ENCODE data around the gene BCL6. TPM values are rescaled to one million over a fixed set of nuclear protein-coding genes. Genes with fewer than 3 reads are reported as not detected.

BCL6 gene
- total RNA-seq, 5 donors from 2014 or later (not counting 1 experiment from before 2014, with no cell fraction given), result 16.8 to 31.1 (median 27.7) TPM

DNA sequence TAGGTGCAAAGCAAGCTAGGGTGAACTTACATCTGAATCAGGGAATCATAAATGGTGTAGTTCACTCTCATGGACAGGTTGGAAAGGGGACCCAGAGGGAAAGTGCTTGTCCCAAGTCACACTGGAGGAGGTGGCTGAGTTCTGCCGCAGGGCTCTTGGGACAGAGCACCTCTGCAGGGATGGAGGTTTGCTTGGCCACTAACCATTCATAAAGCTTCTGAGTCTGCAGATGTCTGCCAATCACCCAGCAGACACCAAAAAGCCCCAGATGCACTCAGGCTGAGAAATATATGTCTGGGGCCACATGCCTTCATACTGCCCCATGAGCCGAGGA, 25.0 kb downstream of the BCL6 start:
- no peaks in the 10 kb centered on the region for H3K27me3 Mint-ChIP-seq
- H3K4me1 Mint-ChIP-seq, result no peaks in the 10 kb centered on the region
- Histone ChIP-seq H3K4me3 (ENCODE audit: control insufficient read depth in 1 of 2, extremely low read depth in 1 of 2, low read length in 1 of 2) (no peak overlapping the region), H3K9me3 (no peaks in the 10 kb centered on the region), H3K36me3 (ENCODE audit: control insufficient read depth in 2 of 2, extremely low read depth in 1 of 2, insufficient read depth in 1 of 2, low read length in 1 of 2) (peaks cover 4 to 25% of the 10 kb centered on the region in 2 donors), H3K4me1 (ENCODE audit: control insufficient read depth in 1 of 2, extremely low read depth in 1 of 2, insufficient read depth in 2 of 2, low read length in 2 of 2) (no peaks in the 10 kb centered on the region), H3K27ac (ENCODE audit: low read length) (no peak overlapping the region), H3K27me3 (replicated peaks in 1 of 2; ENCODE audit: control insufficient read depth in 2 of 2, extremely low read depth in 1 of 2, insufficient read depth in 2 of 2, low read length in 1 of 2) (no peaks in the 10 kb centered on the region)
- no peak overlapping the region for H3K4me3 Mint-ChIP-seq
- ChIA-PET CTCF (interaction anchor here (0.7 to 6.3 kb wide), 4 partner anchors 11 to 674 kb away, joined by 3 to 42 read pairs (median 6); no protein-coding TSS in a partner anchor), POLR2A (no interaction called here)
- no peaks in the 10 kb centered on the region for H3K9me3 Mint-ChIP-seq
- no CpG with 5 or more reads among the region's 2 CpGs for WGBS (ENCODE audit: insufficient coverage)
- no peak for DNase-seq
- H3K36me3 Mint-ChIP-seq, result peaks cover 41% of the 10 kb centered on the region
- no peak for ATAC-seq (replicated peaks in 1 of 4)
- H3K27ac Mint-ChIP-seq, result no peak overlapping the region

DNA sequence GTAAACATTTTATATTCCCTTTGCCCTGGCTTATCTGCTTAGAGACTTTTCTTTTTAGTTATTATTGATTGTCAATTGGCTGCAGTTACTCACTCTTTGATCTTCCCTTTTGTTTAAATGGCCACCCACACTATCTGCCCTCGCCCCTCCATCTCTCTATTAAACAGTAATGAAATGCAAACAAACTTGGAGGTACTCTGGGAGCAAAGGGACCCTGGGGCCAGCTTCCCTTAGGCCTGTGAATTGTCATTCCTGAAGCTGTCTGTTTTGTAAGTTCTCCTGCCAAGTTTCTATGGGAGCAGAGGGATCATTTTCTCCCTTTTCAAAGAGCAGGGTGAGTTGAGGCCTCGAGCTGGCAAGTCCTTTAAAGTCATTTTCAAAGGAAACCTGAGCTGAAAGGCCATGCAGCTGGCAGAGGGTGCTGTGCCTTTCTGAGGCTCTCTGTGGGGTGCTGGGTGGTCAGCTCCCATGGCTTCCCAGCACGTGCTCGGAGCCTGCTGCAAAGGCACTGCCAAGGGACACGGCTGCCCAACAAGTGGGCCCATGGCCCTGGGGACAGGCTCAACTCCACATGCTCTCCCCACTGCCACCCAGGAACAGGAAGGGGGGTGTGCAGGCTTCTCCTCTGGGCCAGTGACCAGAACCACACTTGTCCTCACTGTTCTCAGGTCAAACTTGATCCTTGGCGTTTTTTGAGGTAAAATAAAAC, 25.5 kb downstream of the BCL6 start:
- H3K4me1 Mint-ChIP-seq, result no peaks in the 10 kb centered on the region
- DNase-seq (no peak), ATAC-seq (replicated peaks in 1 of 4) (no peak)
- peaks cover 36% of the 10 kb centered on the region for H3K36me3 Mint-ChIP-seq
- H3K27me3 Mint-ChIP-seq, result no peaks in the 10 kb centered on the region
- WGBS (ENCODE audit: insufficient coverage), result 28% methylated on average over 2 of the region's 6 CpGs
- ChIA-PET POLR2A (no interaction called here), CTCF (interaction anchor here (1.5 to 6.3 kb wide), 3 partner anchors 10 to 401 kb away, joined by 3 to 42 read pairs (median 8); no protein-coding TSS in a partner anchor)
- no peak overlapping the region for H3K27ac Mint-ChIP-seq
- no peak overlapping the region for H3K4me3 Mint-ChIP-seq
- H3K4me3 ChIP-seq (ENCODE audit: control insufficient read depth in 1 of 2, extremely low read depth in 1 of 2, low read length in 1 of 2), result no peak overlapping the region
- H3K36me3 ChIP-seq (ENCODE audit: control insufficient read depth in 2 of 2, extremely low read depth in 1 of 2, insufficient read depth in 1 of 2, low read length in 1 of 2), result peaks cover 2 to 20% of the 10 kb centered on the region in 2 donors
- no peaks in the 10 kb centered on the region for H3K9me3 ChIP-seq
- H3K9me3 Mint-ChIP-seq, result no peaks in the 10 kb centered on the region
- no peak overlapping the region for H3K27ac ChIP-seq (ENCODE audit: low read length)
- no peaks in the 10 kb centered on the region for H3K27me3 ChIP-seq (replicated peaks in 1 of 2; ENCODE audit: control insufficient read depth in 2 of 2, extremely low read depth in 1 of 2, insufficient read depth in 2 of 2, low read length in 1 of 2)
- H3K4me1 ChIP-seq (ENCODE audit: control insufficient read depth in 1 of 2, extremely low read depth in 1 of 2, insufficient read depth in 2 of 2, low read length in 2 of 2), result no peaks in the 10 kb centered on the region

DNA sequence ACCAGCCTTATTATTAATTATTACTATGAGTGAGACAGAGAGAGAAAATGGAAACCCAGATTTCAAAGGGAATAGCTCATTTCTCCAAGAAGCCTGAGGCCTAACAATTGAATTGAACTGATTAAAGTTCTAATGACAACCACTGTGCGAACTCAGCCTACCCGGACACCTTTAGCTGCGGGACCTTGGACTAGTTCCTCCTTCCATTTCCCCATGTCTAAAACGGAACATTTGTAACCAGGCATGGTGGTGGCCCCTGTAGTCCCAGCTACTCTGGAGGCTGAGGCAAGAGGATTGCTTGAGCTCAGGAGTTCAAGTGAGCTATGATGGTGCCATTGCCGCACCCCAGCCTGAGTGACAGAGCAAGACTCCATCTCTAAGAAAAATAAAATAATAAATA, 26.5 kb downstream of the BCL6 start:
- no peak overlapping the region for H3K4me3 Mint-ChIP-seq
- DNase-seq, result no peak
- ATAC-seq (replicated peaks in 1 of 4), result no peak
- H3K27ac ChIP-seq (ENCODE audit: low read length), result no peak overlapping the region
- peaks cover 27% of the 10 kb centered on the region for H3K36me3 Mint-ChIP-seq
- CTCF ChIA-PET, result interaction anchor here (1.0 to 6.3 kb wide), 4 partner anchors 17 to 1235 kb away, joined by 3 to 42 read pairs (median 6); no protein-coding TSS in a partner anchor
- peaks cover 8 to 9% (median 9%) of the 10 kb centered on the region in 3 donors for H3K4me1 Mint-ChIP-seq
- peaks cover 0 to 3% of the 10 kb centered on the region in 2 donors for H3K27me3 Mint-ChIP-seq
- no peaks in the 10 kb centered on the region for H3K9me3 Mint-ChIP-seq
- H3K27me3 ChIP-seq (replicated peaks in 1 of 2; ENCODE audit: control insufficient read depth in 2 of 2, extremely low read depth in 1 of 2, insufficient read depth in 2 of 2, low read length in 1 of 2), result no peaks in the 10 kb centered on the region
- POLR2A ChIA-PET, result interaction anchor here in 1 of 2 donors (0.6 kb wide), 1 partner anchor 17 kb away, joined by 3 read pairs; no protein-coding TSS in a partner anchor
- peaks cover 0 to 2% of the 10 kb centered on the region in 2 experiments for H3K4me1 ChIP-seq (ENCODE audit: control insufficient read depth in 1 of 2, extremely low read depth in 1 of 2, insufficient read depth in 2 of 2, low read length in 2 of 2)
- H3K9me3 ChIP-seq, result no peaks in the 10 kb centered on the region
- 100% methylated on average over 3 of the region's 5 CpGs for WGBS (ENCODE audit: insufficient coverage)
- H3K27ac Mint-ChIP-seq, result no peak overlapping the region
- H3K4me3 ChIP-seq (ENCODE audit: control insufficient read depth in 1 of 2, extremely low read depth in 1 of 2, low read length in 1 of 2), result no peak overlapping the region
- H3K36me3 ChIP-seq (ENCODE audit: control insufficient read depth in 2 of 2, extremely low read depth in 1 of 2, insufficient read depth in 1 of 2, low read length in 1 of 2), result peaks cover 0 to 13% of the 10 kb centered on the region in 2 donors

DNA sequence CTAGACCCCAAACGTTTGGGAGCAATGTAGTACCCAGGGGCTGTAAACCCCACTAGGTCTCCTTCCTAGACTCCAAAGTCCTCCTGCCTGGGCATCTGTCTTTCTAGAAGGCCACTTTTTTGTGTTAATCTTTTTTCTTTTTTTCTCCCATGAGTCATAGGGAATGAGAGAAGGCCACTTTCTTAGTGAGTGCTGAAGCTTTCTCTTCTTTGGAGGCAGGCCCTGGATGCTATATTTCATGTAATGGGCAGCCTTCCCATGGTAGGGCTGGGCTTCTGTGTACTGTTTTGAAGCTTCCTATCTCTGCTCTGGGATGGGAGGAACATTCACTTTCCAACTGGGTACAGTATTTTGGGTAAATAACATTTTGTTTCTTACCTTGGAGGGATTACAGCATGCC, 27.7 kb downstream of the BCL6 start:
- no peaks in the 10 kb centered on the region for H3K9me3 ChIP-seq
- Mint-ChIP-seq H3K4me3 (no peak overlapping the region), H3K4me1 (peaks cover 13 to 16% (median 15%) of the 10 kb centered on the region in 3 donors), H3K27me3 (peaks cover 0 to 3% of the 10 kb centered on the region in 2 donors), H3K9me3 (no peaks in the 10 kb centered on the region), H3K27ac (no peak overlapping the region), H3K36me3 (peaks cover 18% of the 10 kb centered on the region)
- no peaks in the 10 kb centered on the region for H3K27me3 ChIP-seq (replicated peaks in 1 of 2; ENCODE audit: control insufficient read depth in 2 of 2, extremely low read depth in 1 of 2, insufficient read depth in 2 of 2, low read length in 1 of 2)
- POLR2A ChIA-PET, result no interaction called here
- CTCF ChIA-PET, result interaction anchor here (1.2 to 6.3 kb wide), 3 partner anchors 11 to 398 kb away, joined by 3 to 42 read pairs (median 8); no protein-coding TSS in a partner anchor
- H3K4me3 ChIP-seq (ENCODE audit: control insufficient read depth in 1 of 2, extremely low read depth in 1 of 2, low read length in 1 of 2), result no peak overlapping the region
- no CpG with 5 or more reads among the region's 1 CpG for WGBS (ENCODE audit: insufficient coverage)
- no peak overlapping the region for H3K27ac ChIP-seq (ENCODE audit: low read length)
- DNase-seq (no peak), ATAC-seq (replicated peaks in 1 of 4) (no peak)
- H3K4me1 ChIP-seq (ENCODE audit: control insufficient read depth in 1 of 2, extremely low read depth in 1 of 2, insufficient read depth in 2 of 2, low read length in 2 of 2), result peaks cover 0 to 5% of the 10 kb centered on the region in 2 experiments
- peaks cover 0 to 7% of the 10 kb centered on the region in 2 donors for H3K36me3 ChIP-seq (ENCODE audit: control insufficient read depth in 2 of 2, extremely low read depth in 1 of 2, insufficient read depth in 1 of 2, low read length in 1 of 2)

DNA sequence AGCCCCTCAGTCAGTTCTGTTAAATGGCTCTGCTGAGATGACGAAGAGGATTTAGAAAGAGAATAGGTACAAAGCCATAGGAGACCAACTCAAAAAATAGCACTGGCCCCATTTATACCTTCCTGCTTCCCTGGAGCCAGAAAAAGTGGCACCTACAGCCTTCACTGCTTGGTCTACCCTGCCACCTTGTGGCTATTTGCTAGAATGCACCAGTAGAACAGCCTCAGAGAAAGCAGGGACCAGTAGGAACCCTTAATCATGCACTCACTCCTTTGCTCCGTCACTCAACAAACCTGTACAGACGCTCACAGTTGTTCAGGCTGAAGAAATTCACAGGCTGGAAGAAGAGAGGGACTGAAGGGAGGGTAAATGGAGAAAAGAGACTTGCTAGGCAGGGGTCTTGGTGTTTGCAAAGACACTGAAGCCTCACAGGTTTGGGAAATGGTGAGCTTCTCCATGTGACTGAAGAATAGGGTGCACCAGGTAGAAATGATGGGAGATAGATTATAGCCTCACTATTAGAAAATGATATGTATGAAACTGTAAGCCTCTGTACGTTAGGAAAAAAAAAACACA, 30.8 kb downstream of the BCL6 start:
- peak overlapping the region in 1 of 2 donors; percentile 73 for H3K27ac Mint-ChIP-seq

DNA sequence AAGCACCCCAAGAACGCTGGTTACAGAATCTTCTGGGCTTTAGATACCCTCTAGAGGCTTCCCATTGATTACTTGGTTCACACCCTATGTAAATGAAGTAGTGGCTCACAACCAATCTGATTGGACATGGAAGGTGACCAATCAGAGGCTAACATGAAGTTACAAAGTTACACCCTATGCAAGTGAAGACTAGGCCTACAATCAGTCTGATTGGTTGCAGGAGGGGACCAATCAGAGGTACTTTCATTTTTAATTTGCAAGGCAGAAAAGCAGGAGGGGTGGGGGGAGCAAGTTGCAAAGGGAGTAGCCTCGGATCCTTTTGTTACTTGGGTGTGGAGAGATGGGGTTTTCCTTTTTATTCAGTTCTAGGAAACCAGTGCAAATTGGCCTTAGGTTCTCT, 31.8 kb downstream of the BCL6 start:
- CTCF ChIA-PET, result interaction anchor here (0.8 to 2.3 kb wide), 6 partner anchors 26 to 1088 kb away, joined by 3 to 22 read pairs (median 6); no protein-coding TSS in a partner anchor
- no peaks in the 10 kb centered on the region for H3K9me3 Mint-ChIP-seq
- peaks cover 13 to 16% (median 15%) of the 10 kb centered on the region in 3 donors for H3K4me1 Mint-ChIP-seq
- H3K36me3 ChIP-seq (ENCODE audit: control insufficient read depth in 2 of 2, extremely low read depth in 1 of 2, insufficient read depth in 1 of 2, low read length in 1 of 2), result no peaks in the 10 kb centered on the region
- H3K27ac ChIP-seq (ENCODE audit: low read length), result no peak overlapping the region
- POLR2A ChIA-PET, result interaction anchor here in 1 of 2 donors (0.5 kb wide), 1 partner anchor 493 kb away, joined by 3 read pairs; no protein-coding TSS in a partner anchor
- H3K36me3 Mint-ChIP-seq, result no peaks in the 10 kb centered on the region
- ATAC-seq (replicated peaks in 1 of 4) (peak; percentile 34 to 84 (median 56)), DNase-seq (peak in 2 of 35 experiments; percentile 8 to 53)
- H3K27me3 ChIP-seq (replicated peaks in 1 of 2; ENCODE audit: control insufficient read depth in 2 of 2, extremely low read depth in 1 of 2, insufficient read depth in 2 of 2, low read length in 1 of 2), result no peaks in the 10 kb centered on the region
- H3K4me3 Mint-ChIP-seq, result no peak overlapping the region
- H3K27me3 Mint-ChIP-seq, result peaks cover 0 to 3% of the 10 kb centered on the region in 2 donors
- H3K9me3 ChIP-seq, result no peaks in the 10 kb centered on the region
- H3K27ac Mint-ChIP-seq, result peak overlapping the region; percentile 3 to 73
- peaks cover 0 to 5% of the 10 kb centered on the region in 2 experiments for H3K4me1 ChIP-seq (ENCODE audit: control insufficient read depth in 1 of 2, extremely low read depth in 1 of 2, insufficient read depth in 2 of 2, low read length in 2 of 2)
- H3K4me3 ChIP-seq (ENCODE audit: control insufficient read depth in 1 of 2, extremely low read depth in 1 of 2, low read length in 1 of 2), result no peak overlapping the region
- WGBS (ENCODE audit: insufficient coverage), result no CpG with 5 or more reads among the region's 2 CpGs

More for the DNA sequence above, 30.8 kb downstream of the BCL6 start:
- Mint-ChIP-seq H3K4me3 (no peak overlapping the region), H3K9me3 (no peaks in the 10 kb centered on the region), H3K36me3 (no peaks in the 10 kb centered on the region), H3K27me3 (peaks cover 0 to 3% of the 10 kb centered on the region in 2 donors), H3K4me1 (peaks cover 13 to 16% (median 15%) of the 10 kb centered on the region in 3 donors)
- Histone ChIP-seq H3K27ac (ENCODE audit: low read length) (no peak overlapping the region), H3K4me1 (ENCODE audit: control insufficient read depth in 1 of 2, extremely low read depth in 1 of 2, insufficient read depth in 2 of 2, low read length in 2 of 2) (peaks cover 0 to 5% of the 10 kb centered on the region in 2 experiments), H3K27me3 (replicated peaks in 1 of 2; ENCODE audit: control insufficient read depth in 2 of 2, extremely low read depth in 1 of 2, insufficient read depth in 2 of 2, low read length in 1 of 2) (no peaks in the 10 kb centered on the region), H3K36me3 (ENCODE audit: control insufficient read depth in 2 of 2, extremely low read depth in 1 of 2, insufficient read depth in 1 of 2, low read length in 1 of 2) (no peaks in the 10 kb centered on the region), H3K9me3 (no peaks in the 10 kb centered on the region), H3K4me3 (ENCODE audit: control insufficient read depth in 1 of 2, extremely low read depth in 1 of 2, low read length in 1 of 2) (no peak overlapping the region)
- peak; percentile 76 to 86 (median 80) for ATAC-seq (replicated peaks in 1 of 4)
- CTCF ChIA-PET, result interaction anchor here (0.5 to 6.3 kb wide), 15 partner anchors 9 to 1239 kb away, joined by 3 to 42 read pairs (median 4); partner anchors contain the start of gene RTP2 (in 1 of the 2)
- POLR2A ChIA-PET, result no interaction called here
- no CpG with 5 or more reads among the region's 4 CpGs for WGBS (ENCODE audit: insufficient coverage)
- peak in 34 of 35 experiments; percentile 28 to 84 (median 59) for DNase-seq
